IMR-90 (cell line): ENCODE measurements around the gene ZBTB4. TPM values are rescaled to one million over a fixed set of nuclear protein-coding genes. Genes with fewer than 3 reads are reported as not detected.
"Not testable (repeated sequence)": the region's sequence is repeated elsewhere in the genome, so short reads cannot be mapped to it uniquely, and the experiment has no call there.

Source experiments
- ATAC-seq: fragments of 200-7000 bp; cut with Tn5 transposase; 2 replicates; pipeline ENCODE4 v1.9.1; 2020; ENCODE audit warnings: low read depth, mild to moderate bottlenecking, moderate library complexity
- BruUV-seq: library from RNA; stranded (reverse); fragments of 400-500 nt; replicated peaks from 2 replicates; lab custom pipeline; 2021; lab: Mats Ljungman, UMichigan
- CTCF ChIA-PET: fragments of 300-600 bp; formaldehyde crosslinking; extraction: SDS; loops from one replicate; lab custom pipeline; 2021; ENCODE audit warnings: antibody characterized with exemption; lab: Yijun Ruan, JAX
- POLR2A ChIA-PET: fragments of 300-600 bp; sonication (Branson Sonifier 250); formaldehyde crosslinking; loops from one replicate; lab custom pipeline; 2022; ENCODE audit warnings: antibody characterized with exemption; ENCODE audit not compliant: unreplicated experiment; lab: Charles Lee
- DNase-seq: peaks from one replicate; pipeline ENCODE4 v3.0.0; 2013
- H2AFZ ChIP-seq: replicated peaks from 2 replicates; pipeline ENCODE3; 2013; ENCODE audit warnings: low read length, mild to moderate bottlenecking; ENCODE audit not compliant: poor library complexity
- H2AK5ac ChIP-seq: 2 replicates; pipeline ENCODE4 v1.6.1; 2013; ENCODE audit warnings: low read depth, low read length, inconsistent platforms
- H2AK9ac ChIP-seq: replicated peaks from 2 replicates; pipeline ENCODE3; 2013; ENCODE audit warnings: mild to moderate bottlenecking, low read depth, low read length, moderate library complexity; ENCODE audit not compliant: poor library complexity
- H2BK120ac ChIP-seq: 2 replicates; pipeline ENCODE4 v1.6.1; 2013; ENCODE audit warnings: low read depth, low read length, inconsistent platforms
- H2BK15ac ChIP-seq: 3 replicates; pipeline ENCODE4 v1.6.1; 2013; ENCODE audit warnings: low read depth, low read length, inconsistent platforms
- H2BK20ac ChIP-seq: 2 replicates; pipeline ENCODE4 v1.6.1; 2013; ENCODE audit warnings: low read depth, mild to moderate bottlenecking, inconsistent platforms, low read length, moderate library complexity
- H2BK5ac ChIP-seq: 2 replicates; pipeline ENCODE4 v1.6.1; 2013; ENCODE audit warnings: mild to moderate bottlenecking, low read depth, low read length, inconsistent platforms; ENCODE audit not compliant: poor library complexity, severe bottlenecking
- H3K14ac ChIP-seq: replicated peaks from 2 replicates; pipeline ENCODE4 v1.6.1; 2013; ENCODE audit warnings: low read depth, low read length, inconsistent platforms
- H3K18ac ChIP-seq: 2 replicates; pipeline ENCODE4 v1.6.1; 2013; ENCODE audit warnings: low read depth, low read length, control low read depth
- H3K23ac ChIP-seq: 2 replicates; pipeline ENCODE4 v1.6.1; 2013; ENCODE audit warnings: low read depth, low read length, inconsistent platforms
- H3K27ac ChIP-seq: 2 replicates; pipeline ENCODE4 v1.5.1; 2013; ENCODE audit warnings: mild to moderate bottlenecking, control low read depth, low read length; ENCODE audit not compliant: insufficient read depth
- H3K27me3 ChIP-seq: 2 replicates; pipeline ENCODE4 v1.6.1; 2013; ENCODE audit warnings: low read length; ENCODE audit not compliant: control insufficient read depth, insufficient read depth
- H3K36me3 ChIP-seq: 2 replicates; pipeline ENCODE4 v1.6.1; 2013; ENCODE audit warnings: low read length, mixed read lengths; ENCODE audit not compliant: control insufficient read depth, insufficient read depth
- H3K4ac ChIP-seq: 2 replicates; pipeline ENCODE4 v1.6.1; 2013; ENCODE audit warnings: low read depth, low read length, inconsistent platforms
- H3K4me1 ChIP-seq: 2 replicates; pipeline ENCODE4 v1.6.1; 2013; ENCODE audit warnings: low read length, mixed read lengths; ENCODE audit not compliant: control insufficient read depth, insufficient read depth
- H3K4me2 ChIP-seq: 2 replicates; pipeline ENCODE4 v1.6.1; 2013; ENCODE audit warnings: low read depth, mild to moderate bottlenecking, control low read depth, low read length, moderate library complexity
- H3K4me3 ChIP-seq: 2 replicates; pipeline ENCODE4 v1.5.1; 2013; ENCODE audit warnings: low read depth, mild to moderate bottlenecking, control low read depth, low read length, moderate library complexity; ENCODE audit not compliant: insufficient read depth
- H3K56ac ChIP-seq: 2 replicates; pipeline ENCODE4 v1.6.1; 2013; ENCODE audit warnings: low read length, inconsistent platforms; ENCODE audit not compliant: insufficient read depth; ENCODE audit errors: extremely low read depth
- H3K79me1 ChIP-seq, 2 experiments: 2 replicates each; pipeline ENCODE4 v1.6.1; 2013; ENCODE audit warnings: low read length in 2 of 2, inconsistent platforms in 1 of 2, low read depth in 1 of 2
- H3K9ac ChIP-seq: 2 replicates; pipeline ENCODE4 v1.6.1; 2013; ENCODE audit warnings: low read depth, low read length, control low read depth
- H3K9me1 ChIP-seq: 2 replicates; pipeline ENCODE4 v1.6.1; 2013; ENCODE audit warnings: low read length, inconsistent platforms; ENCODE audit not compliant: insufficient read depth
- H3K9me3 ChIP-seq: 2 replicates; pipeline ENCODE4 v1.6.1; 2013; ENCODE audit warnings: low read length; ENCODE audit not compliant: control insufficient read depth, insufficient read depth
- H4K20me1 ChIP-seq: 2 replicates; pipeline ENCODE4 v1.6.1; 2013; ENCODE audit warnings: low read length, inconsistent platforms; ENCODE audit not compliant: insufficient read depth
- H4K5ac ChIP-seq: 2 replicates; pipeline ENCODE4 v1.6.1; 2013; ENCODE audit warnings: mild to moderate bottlenecking, low read depth, low read length, control low read depth
- H4K8ac ChIP-seq, 2 experiments: 2 replicates each; pipeline ENCODE4 v1.6.1; 2013; ENCODE audit warnings: low read depth in 2 of 2, low read length in 2 of 2, control low read depth in 1 of 2, inconsistent platforms in 1 of 2
- H4K91ac ChIP-seq: 2 replicates; pipeline ENCODE4 v1.6.1; 2013; ENCODE audit warnings: low read depth, low read length, inconsistent platforms; ENCODE audit not compliant: insufficient read depth
- BHLHE40 ChIP-seq: fragments of 150-350 bp; IDR thresholded peaks from 2 replicates; pipeline ENCODE4 v1.6.1; 2016; ENCODE audit warnings: mild to moderate bottlenecking, low read depth, low read length
- RAD21 ChIP-seq: IDR thresholded peaks from 2 replicates; pipeline ENCODE4 v1.6.1; 2012; ENCODE audit warnings: low read length, improper control_type of control experiment
- WGBS, 2 experiments: methylation state at CpG; one replicate each; pipeline versions ENCODE4 v1.1.5 to v1.1.7; 2013; ENCODE audit warnings: missing lambda C conversion rate in 2 of 2; ENCODE audit not compliant: insufficient read length in 1 of 2; ENCODE audit errors: extremely low coverage in 2 of 2; 5-methylcytosine and 5-hydroxymethylcytosine counted together
- dilution Hi-C: fragments of 300-500 bp; cut with HindIII; formaldehyde crosslinking; loops from one replicate; pipeline ENCODE4 v1.14.3; 2018; ENCODE audit warnings: low sequenced_read_pairs; ENCODE audit not compliant: unreplicated experiment
- in situ Hi-C: fragments of 300-500 bp; cut with MboI; formaldehyde crosslinking; loops from 3 replicates; pipeline ENCODE4 v1.14.3; 2019; ENCODE audit warnings: low sequenced_read_pairs, inconsistent platforms, mixed read lengths
- intact Hi-C: fragments of 100-400 bp; cut with micrococcal nuclease; formaldehyde crosslinking; loops from 2 replicates; pipeline ENCODE4 v1.10.0; 2022
- polyA plus RNA-seq, 3 experiments: library from polyadenylated mRNA; depleted of rRNA; stranded (reverse); fragments of >200 nt; gene quantifications; 2 replicates each; pipeline ENCODE4 v1.2.3, GENCODE V29; 2012; ENCODE audit warnings: low replicate concordance in 1 of 3
- total RNA-seq: library from RNA; depleted of rRNA; stranded (reverse); fragments of >200 nt; gene quantifications from 2 replicates; pipeline ENCODE4 v1.2.3, GENCODE V29; 2012

The ZBTB4 gene
- total and polyA plus RNA-seq, 2 of the 4 experiments (the other 2 are of a cell fraction): 6.3 to 20.3 TPM

DNA sequence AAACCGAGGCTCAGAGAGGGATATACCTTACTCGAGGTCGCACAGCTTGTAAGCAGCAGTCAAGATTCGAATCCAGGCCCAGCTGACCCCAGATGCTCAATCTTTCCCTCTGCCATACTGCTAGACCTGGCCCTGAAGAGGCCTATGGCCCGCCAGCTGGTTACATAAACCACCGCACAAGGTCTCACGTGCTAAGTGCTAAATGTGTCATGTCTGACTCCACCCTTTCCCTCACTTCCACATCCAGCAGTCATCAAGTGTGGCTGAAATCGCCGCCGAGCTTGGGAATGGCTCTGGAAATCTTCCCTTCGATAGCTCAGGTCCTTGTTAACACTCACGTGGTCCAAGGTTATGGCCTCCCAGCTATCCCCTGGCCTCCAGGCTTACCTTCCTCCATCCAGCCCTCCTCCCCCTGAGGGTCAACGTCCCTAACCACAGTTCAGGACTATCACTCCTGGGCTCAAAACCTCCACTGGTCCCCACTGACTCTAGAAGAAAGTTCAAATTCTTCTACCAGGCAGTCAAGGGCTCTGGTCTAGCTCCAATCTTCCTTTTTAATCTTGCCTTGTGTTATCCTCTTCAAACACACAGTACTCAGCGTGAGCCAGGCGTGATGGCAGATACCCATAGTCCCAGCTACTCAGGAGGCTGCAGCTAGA, 3.5 kb downstream of the ZBTB4 start:
- no TSS peak for BruUV-seq
- WGBS, 2 experiments: 90% methylated on average over 8 of the region's 15 CpGs; no CpG with 5 or more reads in 1 of the 2 experiments
- CTCF ChIA-PET: interaction anchor here (2.2 kb wide), 1 partner anchor 39 kb away, joined by 10 read pairs; no protein-coding TSS in a partner anchor
- no peak overlapping the region for H3K18ac ChIP-seq
- peak overlapping the region; percentile 47 for H3K14ac ChIP-seq
- H3K36me3 ChIP-seq: peaks cover 6% of the 10 kb centered on the region; the same call in 1 of the 2 replicates
- H3K4me1 ChIP-seq: peaks cover 22% of the 10 kb centered on the region
- dilution Hi-C loops: no loop called here
- ATAC-seq (no peak), DNase-seq (peak; percentile 41)
- H2BK20ac ChIP-seq: no peak overlapping the region
- no peak overlapping the region; a peak in 1 of 4 replicates for H4K8ac ChIP-seq
- H3K9ac ChIP-seq: 0 out of 2 replicates have a peak overlapping the region, but pooled peaks have one; percentile 7
- H2AK5ac ChIP-seq: peak overlapping the region; percentile 89
- H3K9me1 ChIP-seq: peaks cover 30% of the 10 kb centered on the region
- H3K79me1 ChIP-seq: peaks cover 9 to 69% of the 10 kb centered on the region in 2 experiments; a peak in 3 of 4 replicates
- peak overlapping the region; percentile 93 for H3K4ac ChIP-seq
- no peak overlapping the region for H2BK15ac ChIP-seq
- peak overlapping the region; percentile 45 for H2BK5ac ChIP-seq
- peak overlapping the region; percentile 6 for H2AK9ac ChIP-seq
- H4K20me1 ChIP-seq: peaks cover 74% of the 10 kb centered on the region
- peak overlapping the region; percentile 9 for H3K27ac ChIP-seq
- no peak overlapping the region for H4K5ac ChIP-seq
- H2BK120ac ChIP-seq: no peak overlapping the region
- H3K27me3 ChIP-seq: no peaks in the 10 kb centered on the region
- H3K23ac ChIP-seq: peak overlapping the region; percentile 39
- in situ Hi-C loops: no loop called here
- intact Hi-C loops: no loop called here
- H2AFZ ChIP-seq: no peak overlapping the region
- H3K56ac ChIP-seq: no peak overlapping the region
- H3K9me3 ChIP-seq: no peaks in the 10 kb centered on the region
- H4K91ac ChIP-seq: peak overlapping the region; percentile 11; the same call in 1 of the 2 replicates
- peak overlapping the region; percentile 4; the same call in 1 of the 2 replicates for H3K4me2 ChIP-seq
- TF ChIP-seq RAD21 (no peak), BHLHE40 (peak; percentile 78; the same call in 1 of the 2 replicates)
- H3K4me3 ChIP-seq: no peak overlapping the region
- POLR2A ChIA-PET: interaction anchor here (0.5 to 0.7 kb wide), 3 partner anchors 9 to 22 kb away, joined by 3 to 5 read pairs (median 4); no protein-coding TSS in a partner anchor

DNA sequence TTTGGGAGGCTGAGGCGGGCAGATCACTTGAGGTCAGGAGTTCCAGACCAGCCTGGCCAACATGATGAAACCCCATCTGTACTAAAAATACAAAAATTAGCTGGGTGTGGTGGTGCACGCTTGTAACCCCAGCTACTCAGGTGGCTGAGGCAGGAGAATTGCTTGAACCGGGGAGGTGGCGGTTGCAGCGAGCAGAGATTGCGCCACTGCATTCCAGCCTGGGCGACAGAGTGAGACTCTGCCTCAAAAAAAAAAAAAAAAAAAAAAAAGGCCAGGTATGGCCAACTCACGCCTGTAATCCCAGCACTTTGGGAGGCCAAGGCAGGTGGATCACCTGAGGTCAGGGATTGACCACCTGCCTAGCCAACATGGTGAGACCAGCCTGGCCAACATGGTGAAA, 4.7 kb downstream of the ZBTB4 start:
- ATAC-seq, H2BK5ac ChIP-seq, H3K36me3 ChIP-seq, H3K9ac ChIP-seq, POLR2A ChIA-PET, H3K18ac ChIP-seq, DNase-seq, H3K27ac ChIP-seq, H3K27me3 ChIP-seq, H2BK120ac ChIP-seq, H2BK20ac ChIP-seq, intact Hi-C loops, H3K4me2 ChIP-seq, H3K9me3 ChIP-seq, BruUV-seq, H4K91ac ChIP-seq, H3K14ac ChIP-seq, H3K56ac ChIP-seq, H4K5ac ChIP-seq, dilution Hi-C loops, H3K23ac ChIP-seq, H3K4ac ChIP-seq, H3K4me3 ChIP-seq, H2AK5ac ChIP-seq, CTCF ChIA-PET, in situ Hi-C loops, H2AK9ac ChIP-seq, H2AFZ ChIP-seq, H2BK15ac ChIP-seq, H4K8ac ChIP-seq: not testable (repeated sequence)
- Histone ChIP-seq H3K9me1 (peaks cover 39% of the 10 kb centered on the region), H3K79me1 (peaks cover 5 to 73% of the 10 kb centered on the region in 2 experiments), H4K20me1 (peaks cover 85% of the 10 kb centered on the region), H3K4me1 (peaks cover 20% of the 10 kb centered on the region)
- 97% methylated on average over 5 of the region's 8 CpGs; no CpG with 5 or more reads in 1 of the 2 experiments for WGBS, 2 experiments
